HG02610 (cell line): ENCODE results near the gene COL15A1.

Experiments
- ATAC-seq: cut with Tn5 transposase; IDR thresholded peaks from one replicate; pipeline ENCODE4 v1.9.1; 2021; ENCODE audit warnings: mild to moderate bottlenecking, moderate library complexity; ENCODE audit not compliant: unreplicated experiment

Gene COL15A1

GRCh38 chr9:98915599-98915998 lies 28.1 kb upstream of the COL15A1 start:
- no peak for ATAC-seq

DNA sequence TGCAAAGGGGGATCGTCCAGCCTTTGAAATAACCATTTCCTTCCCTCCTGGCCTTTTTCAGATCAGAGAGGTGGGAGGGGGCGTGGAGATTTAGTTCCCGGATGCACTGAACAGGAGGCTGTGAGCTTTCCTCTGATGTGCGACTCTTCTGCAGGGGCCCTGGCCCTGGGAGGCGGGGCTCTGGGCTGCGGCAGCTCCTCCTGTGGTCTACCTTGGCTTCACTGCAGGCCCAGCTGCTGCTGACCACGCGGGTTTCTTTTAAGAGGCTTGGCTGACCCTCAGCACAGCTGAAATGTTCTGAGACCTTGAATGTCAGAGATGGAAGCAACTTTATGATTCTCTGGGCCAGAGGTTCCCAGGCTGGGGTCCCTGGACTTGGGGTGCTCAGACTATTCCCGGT lies 27.0 kb upstream of the COL15A1 start:
- no peak for ATAC-seq

DNA sequence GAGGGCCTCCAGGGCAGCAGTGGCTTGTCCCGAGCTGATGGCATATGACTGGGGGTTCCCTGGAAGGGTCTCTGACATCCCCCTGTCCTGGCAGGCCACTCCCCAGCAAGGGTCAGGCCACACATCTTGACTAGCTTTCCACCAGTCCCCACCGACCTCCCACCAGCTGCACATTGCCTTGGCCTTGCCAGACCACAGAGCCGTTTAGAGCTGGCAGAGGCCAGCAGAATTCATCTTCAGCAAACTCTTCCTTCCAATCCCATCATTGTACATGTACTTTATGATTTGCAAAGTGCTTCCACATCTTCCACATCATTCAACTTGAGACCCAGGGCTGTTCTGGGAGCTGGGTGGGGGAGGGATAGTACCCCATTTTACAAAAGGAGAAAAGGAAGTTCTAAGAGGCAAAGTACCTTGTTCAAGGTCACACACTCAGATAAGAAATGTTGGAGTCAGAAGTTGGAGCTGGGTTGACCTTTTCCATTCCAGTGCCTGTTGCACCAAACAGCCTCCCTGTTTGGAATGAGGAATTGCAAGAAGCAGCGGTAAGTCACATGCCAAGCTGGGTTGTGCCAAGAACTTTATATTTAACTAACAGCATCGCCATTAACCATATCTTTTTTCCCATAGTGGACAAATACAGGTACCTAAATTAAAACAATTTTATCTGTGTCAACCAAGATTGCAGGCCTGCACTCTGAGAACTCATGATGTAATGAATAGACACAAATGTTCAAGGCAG lies 25.8 kb upstream of the COL15A1 start:
- no peak for ATAC-seq

DNA sequence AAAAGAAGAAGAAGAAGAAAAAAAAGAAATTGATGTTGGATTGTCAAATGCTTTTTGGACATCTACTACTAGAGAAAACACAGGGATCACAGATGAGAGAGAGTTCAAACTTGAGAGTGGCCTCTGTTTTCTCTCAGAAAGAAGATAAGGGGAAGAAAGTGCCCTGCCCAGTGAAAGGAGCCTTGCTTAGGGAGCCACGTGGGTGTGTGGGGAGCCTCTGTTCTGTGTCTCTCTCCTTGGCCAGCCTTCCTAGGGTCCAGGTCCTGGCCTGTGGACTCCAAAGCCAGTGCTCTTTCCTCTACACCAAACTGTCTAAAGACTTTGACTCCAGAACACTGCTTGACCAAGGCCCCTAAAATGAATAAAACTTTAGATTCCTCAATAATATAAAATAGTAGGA lies 22.0 kb upstream of the COL15A1 start:
- no peak for ATAC-seq

- no peak for ATAC-seq
Observed at GRCh38 chr9:98922721-98923435, 20.8 kb upstream of the COL15A1 start.

DNA sequence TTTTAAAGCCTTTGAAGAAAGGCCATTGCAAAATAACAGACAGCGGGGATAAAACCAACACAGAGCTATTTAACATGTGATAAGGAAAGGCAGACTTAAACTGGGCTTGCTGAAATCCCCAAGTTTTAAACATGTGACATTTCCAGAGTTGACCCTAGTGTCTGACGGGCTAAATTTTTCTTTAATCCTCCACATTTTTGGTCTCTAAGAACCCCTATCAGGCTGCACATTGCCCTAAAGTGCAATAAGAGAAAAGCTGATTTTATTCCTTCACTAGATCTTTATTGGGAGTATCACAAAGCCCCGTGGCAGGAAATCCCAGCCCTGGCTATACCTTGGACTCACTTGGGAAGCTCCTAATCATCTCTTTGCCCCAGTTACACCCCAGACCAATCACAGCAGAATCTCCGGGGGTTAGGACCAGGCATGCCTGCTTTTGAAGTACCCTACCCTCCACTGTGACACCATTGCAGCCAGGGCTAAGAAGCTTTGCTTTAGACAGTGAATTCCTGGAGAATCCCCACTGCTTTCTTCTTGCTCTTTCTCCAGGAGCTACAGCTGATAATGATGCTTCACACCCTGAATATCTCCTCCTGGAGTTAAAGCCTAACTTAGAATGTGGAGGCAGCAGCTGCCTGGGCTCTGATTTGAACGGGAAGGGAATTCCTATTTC lies 20.1 kb upstream of the COL15A1 start:
- no peak for ATAC-seq

- ATAC-seq: no peak
Observed at GRCh38 chr9:98924946-98925820, 18.5 kb upstream of the COL15A1 start.

DNA sequence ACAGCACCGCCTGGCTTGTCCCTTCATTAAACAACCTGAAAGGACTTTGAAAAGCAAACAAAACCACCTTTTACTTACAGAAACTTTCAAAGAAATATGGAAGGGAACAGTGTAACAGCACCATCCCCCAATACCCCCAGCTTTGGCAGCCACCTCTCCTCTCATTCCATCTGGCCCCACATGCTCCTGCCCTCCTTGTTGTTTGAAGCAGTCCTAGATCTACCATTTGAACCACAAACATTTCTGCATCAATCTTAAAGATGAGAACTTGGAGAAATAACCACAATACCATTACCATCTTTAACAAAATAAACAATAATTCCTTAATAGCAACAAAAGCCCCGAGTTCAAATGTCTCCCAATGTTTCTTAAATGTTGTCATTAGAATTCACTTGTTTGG lies 17.8 kb upstream of the COL15A1 start:
- ATAC-seq: no peak

GRCh38 chr9:98927724-98928123 lies 16.0 kb upstream of the COL15A1 start:
- ATAC-seq: no peak

DNA sequence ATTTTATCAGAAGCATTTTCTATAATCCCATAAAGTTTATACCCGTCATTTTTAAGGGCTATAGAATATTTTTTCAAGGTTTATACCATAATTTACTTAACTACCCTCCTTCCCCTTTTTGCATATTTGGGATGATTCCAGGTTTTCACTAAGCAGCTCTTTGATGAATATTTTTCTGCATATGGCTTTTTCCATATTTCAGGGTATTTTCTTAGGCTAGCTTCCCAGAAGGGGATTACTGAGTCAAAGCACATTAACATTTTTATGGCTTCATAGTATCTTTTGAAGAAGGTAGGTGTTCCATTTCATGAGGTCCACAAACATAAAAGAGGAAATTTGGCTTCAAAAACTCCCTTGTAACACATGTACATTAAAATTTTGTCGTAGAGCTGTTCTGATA lies 14.6 kb upstream of the COL15A1 start:
- no peak for ATAC-seq

- no peak for ATAC-seq
Observed at GRCh38 chr9:98929895-98930341, 13.8 kb upstream of the COL15A1 start.

DNA sequence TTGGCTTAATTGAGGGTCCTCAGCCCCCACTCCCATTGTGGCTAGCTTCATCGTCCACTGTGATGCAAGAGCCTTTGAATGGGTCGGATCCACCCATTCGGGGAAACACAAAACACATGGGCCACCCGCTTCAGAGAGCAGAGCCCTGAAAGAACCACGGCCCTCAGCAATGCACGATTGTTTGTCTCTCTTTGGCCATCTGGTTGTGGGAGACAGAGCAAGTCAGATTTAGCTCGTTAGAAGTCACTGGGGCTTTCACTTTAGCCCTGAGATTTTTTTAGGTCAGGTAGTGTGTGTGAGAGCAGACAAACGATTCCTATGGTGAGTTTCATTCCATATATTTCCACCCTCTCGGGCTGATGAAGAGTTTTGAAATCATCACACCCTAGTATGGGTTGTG lies 12.9 kb upstream of the COL15A1 start:
- ATAC-seq: no peak

DNA sequence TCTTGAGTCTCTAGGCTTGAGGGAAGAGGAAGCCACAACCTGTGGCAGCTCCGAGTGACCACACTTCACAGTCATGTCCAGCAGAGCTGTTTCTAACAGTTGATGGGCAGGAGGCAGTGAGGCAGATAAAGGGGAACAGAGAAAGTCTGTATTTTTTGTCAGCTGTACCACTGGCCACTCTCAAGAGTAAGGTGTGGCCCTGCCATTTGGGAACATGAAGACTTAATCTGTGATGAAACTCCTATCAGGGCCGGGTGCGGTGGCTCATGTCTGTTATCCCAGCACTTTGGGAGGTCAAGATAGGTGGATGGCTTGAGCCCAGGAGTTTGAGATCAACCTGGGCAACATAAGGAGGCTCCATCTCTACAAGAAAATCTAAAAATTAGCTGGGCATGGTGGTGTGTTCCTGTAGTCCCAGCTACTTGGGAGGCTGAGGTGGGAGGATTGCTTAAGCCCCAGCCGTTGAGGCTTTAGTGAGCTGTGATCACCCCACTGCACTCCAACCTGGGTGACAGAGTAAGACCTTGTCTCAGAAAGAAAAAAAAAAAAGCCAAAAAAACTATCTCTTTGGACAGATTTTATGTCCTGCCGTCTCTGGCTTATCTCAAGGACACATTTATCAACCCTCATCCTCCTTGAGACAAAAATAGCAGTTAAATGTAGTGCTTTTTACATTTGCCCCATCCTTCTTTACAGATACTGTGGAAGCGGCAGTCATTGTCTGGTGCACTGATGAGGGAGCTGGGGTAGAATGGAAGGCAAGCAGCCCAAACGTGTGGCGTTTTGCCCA lies 11.9 kb upstream of the COL15A1 start:
- ATAC-seq: no peak

DNA sequence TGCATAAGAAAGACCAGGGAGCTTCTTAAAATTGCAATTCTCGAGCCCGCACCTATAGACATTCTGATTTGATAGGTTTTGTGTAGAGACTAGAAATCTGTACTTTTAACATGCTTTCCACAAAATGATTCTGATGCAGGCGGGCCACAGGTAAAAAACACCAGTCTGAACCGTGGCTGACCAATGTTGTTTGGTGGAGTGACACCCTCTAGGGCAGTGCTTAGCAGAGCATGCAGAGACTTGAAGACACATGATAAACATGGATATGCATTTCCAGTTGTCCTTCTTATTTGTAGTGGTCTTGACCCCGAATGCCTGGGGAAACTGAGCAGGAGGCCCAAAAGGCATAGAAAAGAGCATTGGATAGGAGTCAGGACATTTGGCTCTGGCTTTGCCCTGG lies 10.5 kb upstream of the COL15A1 start:
- ATAC-seq: no peak

DNA sequence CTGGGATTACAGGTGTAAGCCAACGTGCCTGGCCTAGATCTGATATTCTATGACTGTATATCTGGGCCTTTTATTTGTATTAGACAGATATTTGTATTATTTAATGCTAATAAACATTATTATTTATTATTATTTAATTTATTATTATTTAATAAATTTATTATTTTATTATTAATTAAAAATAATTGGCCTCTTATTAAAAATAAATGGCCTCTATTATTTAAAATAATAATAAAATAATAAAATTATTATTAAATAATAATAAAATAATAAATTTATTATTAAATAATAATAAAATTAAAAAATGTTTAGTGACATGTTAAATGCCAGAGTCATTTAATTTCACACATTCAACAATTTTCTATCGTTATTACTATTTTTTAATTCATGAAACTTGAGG lies 9.8 kb upstream of the COL15A1 start:
- no peak for ATAC-seq

DNA sequence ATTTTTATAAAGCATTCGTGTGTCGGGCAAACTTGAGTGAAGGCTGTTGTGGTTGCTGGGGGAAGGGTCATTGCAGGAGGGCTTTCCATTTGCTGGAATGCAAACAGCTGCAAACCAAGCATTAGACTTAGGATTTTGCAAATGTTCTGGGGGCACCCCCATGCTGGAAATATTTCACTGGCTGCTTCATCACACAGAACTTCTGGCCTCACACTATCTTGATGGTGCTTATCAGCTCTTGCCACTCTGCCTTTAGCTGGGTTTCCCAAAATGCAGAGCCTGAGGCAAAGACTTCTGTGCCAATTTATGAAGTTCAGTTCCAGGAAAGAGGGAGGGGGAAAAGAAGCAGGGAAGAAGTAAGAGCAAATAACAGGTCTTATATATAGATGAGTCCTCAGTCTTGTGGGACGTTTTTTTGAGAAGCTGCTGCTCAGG lies 8.6 kb upstream of the COL15A1 start:
- no peak for ATAC-seq

DNA sequence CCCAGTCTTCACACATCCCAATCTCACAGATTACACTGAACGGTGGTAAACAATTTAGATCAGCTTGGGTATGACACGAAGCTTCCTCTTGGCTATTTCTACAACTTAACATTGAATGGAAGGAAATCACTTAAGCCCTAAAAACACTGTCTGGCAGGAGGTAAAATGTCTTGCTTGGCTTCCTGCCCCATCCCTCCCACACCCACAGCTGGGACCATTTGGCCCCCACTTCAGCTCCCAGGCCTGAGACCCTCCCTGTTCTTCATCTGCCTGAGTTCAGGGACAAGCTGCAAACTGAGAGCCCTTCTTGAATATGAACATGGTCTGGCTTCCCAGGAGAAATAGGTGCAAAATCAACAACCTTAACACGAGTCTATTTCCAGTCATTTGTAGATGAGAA lies 3.4 kb upstream of the COL15A1 start:
- no peak for ATAC-seq

DNA sequence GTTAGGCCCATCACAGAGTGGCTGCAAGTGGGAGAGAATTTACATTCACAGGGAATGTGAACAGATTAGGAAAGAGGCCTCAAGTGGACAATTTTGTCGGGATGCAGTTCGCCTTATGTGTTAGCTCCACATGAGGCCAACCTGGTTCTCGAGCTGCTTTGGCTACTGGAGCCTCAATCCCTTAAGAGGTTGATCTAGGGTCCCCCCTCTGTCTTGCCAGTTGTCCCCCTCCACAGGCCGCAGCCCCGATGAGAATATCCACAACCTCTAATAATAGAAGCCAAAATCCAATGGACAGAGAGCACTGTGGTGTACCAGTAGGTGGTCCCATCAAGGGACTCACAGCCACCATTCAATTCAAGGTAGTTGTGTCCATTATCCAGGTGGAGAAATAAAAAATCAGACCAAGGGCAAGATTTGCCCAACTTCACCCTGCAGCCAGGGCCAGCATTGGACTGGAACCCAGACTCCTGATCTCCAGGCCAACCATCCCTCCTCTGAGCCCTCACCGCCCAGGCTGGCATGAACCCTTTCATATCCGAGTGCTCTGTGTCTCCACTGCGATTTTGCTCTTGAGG lies 1.7 kb upstream of the COL15A1 start:
- no peak for ATAC-seq

DNA sequence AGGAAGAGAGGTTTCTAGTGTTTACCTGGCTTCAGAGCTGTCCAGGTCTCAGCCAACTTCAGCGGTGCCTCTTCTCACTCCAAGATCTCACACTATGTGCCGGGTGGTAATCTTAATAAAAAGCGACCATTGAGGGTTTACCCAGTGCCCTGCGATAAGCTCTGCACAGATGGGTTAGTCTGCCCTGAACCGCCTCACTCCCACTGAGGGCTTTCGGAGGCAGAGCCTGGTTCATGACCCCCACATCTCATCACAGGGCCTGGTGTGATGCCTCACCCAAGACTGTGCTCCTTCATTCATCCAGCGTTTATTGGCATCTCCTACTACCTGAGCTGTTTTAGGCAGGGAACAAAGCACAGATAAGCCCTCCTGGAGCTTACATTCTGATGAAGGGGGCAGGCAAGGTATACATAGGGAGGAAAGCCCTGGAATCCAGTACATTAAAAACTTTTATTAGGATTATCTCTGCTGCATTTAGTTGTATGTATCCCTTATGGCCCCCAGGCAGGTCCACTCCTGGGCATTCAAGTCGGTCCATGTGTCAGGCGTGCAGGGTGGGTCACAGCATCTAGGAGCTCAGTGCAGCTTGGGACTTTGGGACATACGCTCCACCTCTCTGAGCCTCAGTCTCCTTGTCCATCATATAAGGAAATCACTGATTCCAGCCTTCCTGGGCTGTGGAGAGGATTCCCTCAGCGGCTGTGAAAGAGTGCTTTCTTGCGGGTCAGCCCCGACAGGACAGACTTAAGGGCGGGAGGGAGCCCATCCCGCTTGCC lies 613 bp upstream of the COL15A1 start:
- ATAC-seq: no peak
